GM21529 (cell line): Measurements from ENCODE around the gene ABL2.

Experiments
- ATAC-seq: cut with Tn5 transposase; IDR thresholded peaks from one replicate; pipeline ENCODE4 v1.9.1; 2021; ENCODE audit not compliant: unreplicated experiment

Gene ABL2

DNA sequence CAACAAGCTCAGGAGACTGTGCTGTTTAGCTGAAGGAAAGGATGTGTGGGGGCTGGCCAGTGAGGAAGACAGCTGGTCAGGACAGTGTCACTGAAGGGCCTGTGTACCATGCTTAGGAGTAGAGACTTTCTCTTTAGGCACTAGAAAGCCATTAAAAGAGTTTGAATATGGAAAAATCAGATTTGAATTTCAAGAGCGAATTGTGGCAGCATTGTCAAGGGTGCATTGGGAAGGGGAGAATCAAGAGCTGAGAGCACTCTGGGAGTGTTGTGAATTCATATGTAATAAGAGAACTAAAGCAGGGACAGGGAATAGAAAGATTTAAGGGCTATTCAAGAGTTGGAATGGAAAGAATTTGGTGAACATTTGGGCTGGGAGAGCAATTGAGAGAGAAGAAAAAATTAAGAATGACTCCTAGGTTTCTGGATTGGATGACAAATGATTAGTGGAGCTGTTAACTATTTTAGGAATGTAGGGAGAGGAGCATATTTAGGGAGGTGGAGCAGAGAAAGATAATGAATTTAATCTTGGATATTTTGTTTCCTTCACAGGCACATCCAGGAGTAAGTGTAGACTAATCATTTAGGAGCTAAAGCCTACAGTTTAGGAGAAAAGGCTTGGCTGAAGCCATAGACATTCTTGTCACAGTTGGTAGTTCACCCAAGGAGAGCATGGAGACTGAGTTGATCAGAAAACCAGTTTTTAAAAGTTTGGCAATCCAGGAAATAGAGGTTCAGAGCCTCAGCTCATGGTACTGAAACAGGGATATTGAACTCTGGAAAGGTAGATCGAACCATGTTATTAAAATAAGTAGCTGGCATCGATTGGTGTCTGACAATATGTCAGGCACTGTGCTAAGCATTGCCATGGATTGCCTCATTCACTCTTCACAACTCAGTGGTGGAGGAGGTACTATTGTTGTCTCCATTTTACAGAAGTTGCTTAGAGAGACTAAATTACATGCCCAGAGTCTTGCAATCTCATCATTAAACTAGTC lies 170.7 kb downstream of the ABL2 start:
- no peak for ATAC-seq

DNA sequence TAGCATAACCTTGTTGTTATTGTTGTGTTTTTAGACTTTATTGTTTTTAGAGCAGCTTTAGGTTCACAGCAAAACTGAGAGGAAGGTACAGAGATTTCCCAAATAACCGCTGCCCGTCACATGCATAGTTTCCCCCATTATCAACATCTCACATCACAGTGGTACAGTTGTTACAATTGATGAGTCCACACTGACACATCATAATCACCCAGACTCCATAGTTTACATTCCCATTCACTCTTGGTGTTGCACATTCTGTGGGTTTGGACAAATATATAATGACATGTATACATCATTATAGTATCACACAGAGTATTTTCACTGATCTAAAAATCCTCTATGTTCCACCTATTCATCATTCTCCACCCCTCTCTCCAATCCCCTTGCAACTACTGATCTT lies 173.5 kb downstream of the ABL2 start:
- no peak for ATAC-seq

DNA sequence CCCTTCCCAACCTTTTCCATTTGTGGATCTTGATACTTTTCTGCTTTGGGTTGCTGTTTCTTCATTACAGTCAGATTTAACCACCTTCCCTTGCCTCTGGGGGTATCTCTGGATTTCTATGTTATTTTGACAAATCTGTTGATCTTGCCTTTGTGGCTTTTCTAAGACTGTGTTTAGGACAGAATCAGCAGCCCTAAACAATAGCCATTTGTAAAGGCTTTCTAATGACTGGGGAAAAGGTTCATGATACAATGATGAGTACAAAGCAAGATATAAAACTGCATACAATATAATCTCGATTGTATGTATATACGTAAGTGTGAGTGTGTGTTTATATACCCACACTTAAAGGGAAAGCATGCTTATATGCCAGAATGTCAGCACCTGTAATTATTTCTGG lies 176.0 kb downstream of the ABL2 start:
- ATAC-seq, result no peak

DNA sequence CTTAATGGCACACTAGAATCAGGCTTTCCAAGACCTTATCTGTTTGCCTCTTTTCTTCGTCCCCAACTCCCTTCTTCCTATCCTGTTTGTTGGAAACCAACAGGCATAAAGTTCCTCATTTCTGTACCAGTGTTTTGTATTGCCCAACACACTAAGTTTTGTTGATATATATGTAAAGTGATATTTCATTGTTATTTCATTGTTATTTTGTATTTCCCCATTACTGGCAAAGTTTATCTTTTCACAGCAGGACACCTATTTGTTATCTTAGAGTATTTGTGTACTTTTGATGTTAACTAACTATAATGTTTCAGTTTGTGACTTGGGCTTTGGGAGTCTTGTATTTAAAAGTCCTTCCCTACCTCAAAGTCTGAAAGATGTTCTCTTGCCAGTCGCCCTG lies 176.7 kb downstream of the ABL2 start:
- ATAC-seq, result no peak
